Coronary artery (tissue), 2 donors: ENCODE results near the gene C3orf52.

Experiments
- DNase-seq: peaks from one replicate; pipeline ENCODE4 v3.0.0-alpha.2; 2017; ENCODE audit warnings: low spot score
- H3K27ac ChIP-seq, 2 donors: fragments of 200-600 bp; sonication (generic); one replicate each; pipeline ENCODE4 v1.5.1; 2016 to 2019
- H3K4me3 ChIP-seq: fragments of 200-600 bp; sonication (generic); 2 replicates; pipeline ENCODE4 v1.5.1; 2016; ENCODE audit warnings: mild to moderate bottlenecking, moderate library complexity
- CTCF ChIP-seq: fragments of 200-600 bp; sonication (generic); IDR thresholded peaks from one replicate; pipeline ENCODE4 v1.5.1; 2019; ENCODE audit warnings: antibody characterized with exemption

The C3orf52 gene

GRCh38 chr3:112074006-112074405, 12.2 kb upstream of the C3orf52 start:
- Histone ChIP-seq H3K4me3 (no peak overlapping the region), H3K27ac (no peak overlapping the region)
- TF ChIP-seq CTCF: no peak
- no peak for DNase-seq

GRCh38 chr3:112074616-112075497, 11.3 kb upstream of the C3orf52 start:
- Histone ChIP-seq H3K27ac (no peak overlapping the region), H3K4me3 (no peak overlapping the region)
- DNase-seq: no peak
- TF ChIP-seq CTCF: no peak

GRCh38 chr3:112078125-112079083, 7.8 kb upstream of the C3orf52 start:
- TF ChIP-seq CTCF: no peak
- no peak overlapping the region for H3K27ac ChIP-seq
- DNase-seq: no peak
- no peak overlapping the region for H3K4me3 ChIP-seq

GRCh38 chr3:112083239-112083638, 3.0 kb upstream of the C3orf52 start:
- no peak overlapping the region for H3K4me3 ChIP-seq
- H3K27ac ChIP-seq: no peak overlapping the region
- TF ChIP-seq CTCF: no peak
- DNase-seq: no peak

GRCh38 chr3:112084980-112085705, 1.0 kb upstream of the C3orf52 start:
- TF ChIP-seq CTCF: no peak
- H3K27ac ChIP-seq: no peak overlapping the region
- DNase-seq: no peak
- no peak overlapping the region for H3K4me3 ChIP-seq

- DNase-seq: no peak
- TF ChIP-seq CTCF: no peak
- H3K4me3 ChIP-seq: peak overlapping the region; percentile 92
- H3K27ac ChIP-seq: no peak overlapping the region
Observed at GRCh38 chr3:112085735-112086075, 484 bp upstream of the C3orf52 start.
